22Rv1 (cell line): ENCODE results near the gene LPAR1.

Experiments
- CTCF ChIP-seq: fragments of 450-650 bp; IDR thresholded peaks from 2 replicates; pipeline ENCODE4 v1.5.1; 2017; ENCODE audit warnings: mild to moderate bottlenecking
- ZFX ChIP-seq: fragments of 450-650 bp; IDR thresholded peaks from 2 replicates; pipeline ENCODE4 v1.6.1; 2017; ENCODE audit warnings: antibody characterized with exemption, borderline replicate concordance

GRCh38 chr9:111050819-111051218 is 12.5 kb upstream of the LPAR1 start:
- no peak for TF ChIP-seq CTCF
- no peak for TF ChIP-seq ZFX
